Suprapubic skin (tissue), 4 donors: ENCODE measurements around the gene C12orf42.

Experiments used
- CTCF ChIP-seq, 2 donors: fragments of 200-600 bp in 1 of 2; fragments of 450-650 bp in 1 of 2; sonication (generic) in 1 of 2; IDR thresholded peaks; one replicate each; pipeline ENCODE4 v1.5.1; 2016 to 2019; ENCODE audit warnings: antibody characterized with exemption in 2 of 2, mild to moderate bottlenecking in 1 of 2, moderate library complexity in 1 of 2
- EP300 ChIP-seq: sonication (generic); formaldehyde crosslinking; IDR thresholded peaks from one replicate; pipeline ENCODE4 v1.6.1; 2017; ENCODE audit warnings: antibody characterized with exemption
- POLR2A ChIP-seq, 2 donors: fragments of 450-650 bp; IDR thresholded peaks; one replicate each; pipeline ENCODE4 v1.6.1; 2017; ENCODE audit warnings: antibody characterized with exemption in 2 of 2, mild to moderate bottlenecking in 2 of 2, moderate library complexity in 2 of 2
- POLR2AphosphoS5 ChIP-seq, 3 donors: sonication (generic); formaldehyde crosslinking; IDR thresholded peaks; one replicate each; pipeline ENCODE4 v1.6.1; 2017; ENCODE audit warnings: antibody characterized with exemption in 3 of 3

- no peak for TF ChIP-seq POLR2A (IDR thresholded peaks at IDR 0.05)
- TF ChIP-seq CTCF (IDR thresholded peaks at IDR 0.05): no peak
- TF ChIP-seq POLR2AphosphoS5 (IDR thresholded peaks at IDR 0.05): no peak
- TF ChIP-seq EP300: no peak
These were observed 33.5 kb upstream of the C12orf42 start for GRCh38 chr12:103529306-103529705.
